NCI-H2227 (cell line): ENCODE measurements around the gene MAP3K5.
"Not testable (repeated sequence)": the region's sequence is repeated elsewhere in the genome, so short reads cannot be mapped to it uniquely, and the experiment has no call there.

Experiments used
- DNase-seq: peaks from one replicate; lab custom pipeline; 2025; ENCODE audit not compliant: unreplicated experiment; lab: John Stamatoyannopoulos, UW

Gene MAP3K5

DNA sequence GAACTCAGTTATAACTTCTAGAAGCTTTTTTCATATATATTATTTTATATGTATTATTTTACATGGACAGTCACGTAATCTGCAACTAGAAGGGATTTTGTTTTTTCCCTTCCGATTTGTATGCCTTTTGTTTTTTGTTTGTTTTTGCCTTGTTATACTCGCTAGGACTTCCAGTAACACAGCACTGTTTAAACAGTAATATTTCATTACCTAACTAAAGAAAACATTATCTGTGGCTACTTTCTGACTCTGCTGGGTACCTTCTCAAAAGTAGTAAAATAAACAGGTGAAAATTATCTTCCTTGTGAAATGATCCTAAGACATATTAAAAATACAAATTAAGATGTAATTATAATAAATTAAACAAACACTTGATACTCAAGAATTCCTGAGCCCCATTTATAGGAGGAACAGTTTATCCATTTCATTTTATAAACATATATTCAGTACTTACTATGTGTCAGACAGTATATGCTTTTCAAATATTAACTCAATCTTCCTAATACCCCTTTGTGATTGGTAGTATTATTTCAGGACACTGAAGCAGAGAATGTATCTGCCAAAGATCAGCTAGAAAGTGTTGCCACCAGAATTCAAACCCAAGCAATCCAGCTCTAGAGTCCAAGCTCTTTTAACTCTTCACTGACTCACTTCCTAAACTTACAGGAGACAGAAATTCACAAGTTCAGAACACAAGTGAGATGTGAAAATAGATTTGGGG is 65.3 kb downstream of the MAP3K5 start:
- DNase-seq = no peak

DNA sequence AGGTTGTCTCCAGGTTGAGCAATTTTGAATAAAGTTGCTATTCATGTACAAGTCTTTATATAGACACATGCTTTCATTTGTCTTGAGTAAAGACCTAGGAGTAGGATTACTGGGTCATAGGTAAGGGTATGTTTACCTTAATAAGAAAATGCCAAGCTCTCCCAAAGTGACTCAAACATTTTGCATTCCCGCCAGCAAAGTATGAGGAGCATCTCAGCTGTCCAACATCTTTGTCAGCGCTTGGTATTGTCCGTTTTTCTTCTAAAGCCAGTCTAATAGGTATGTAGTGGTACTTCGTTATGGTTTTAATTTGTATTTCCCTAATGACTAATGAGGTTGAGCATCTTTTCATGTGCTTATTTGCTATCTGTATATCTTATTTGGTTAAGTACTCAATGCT is 67.2 kb downstream of the MAP3K5 start:
- DNase-seq = no peak

DNA sequence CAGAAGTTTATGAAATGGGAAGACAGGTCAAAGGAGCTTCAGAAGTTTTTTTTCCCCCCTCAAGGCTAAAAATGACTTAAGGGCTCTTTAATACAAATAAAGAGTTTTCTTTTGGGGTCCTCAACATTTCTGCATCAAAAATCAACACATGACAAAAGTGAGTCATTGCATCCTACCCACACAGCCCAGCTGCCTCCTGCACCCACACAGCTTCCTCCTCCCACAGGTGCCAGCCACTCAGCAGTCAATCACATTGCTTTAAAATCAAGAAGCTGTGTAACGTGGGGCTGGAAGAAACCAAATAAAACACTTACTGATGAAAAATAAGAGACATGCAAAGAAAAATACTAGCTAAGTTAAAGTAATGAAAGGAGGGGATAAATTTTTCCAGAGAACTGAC is 68.5 kb downstream of the MAP3K5 start:
- no peak for DNase-seq

DNA sequence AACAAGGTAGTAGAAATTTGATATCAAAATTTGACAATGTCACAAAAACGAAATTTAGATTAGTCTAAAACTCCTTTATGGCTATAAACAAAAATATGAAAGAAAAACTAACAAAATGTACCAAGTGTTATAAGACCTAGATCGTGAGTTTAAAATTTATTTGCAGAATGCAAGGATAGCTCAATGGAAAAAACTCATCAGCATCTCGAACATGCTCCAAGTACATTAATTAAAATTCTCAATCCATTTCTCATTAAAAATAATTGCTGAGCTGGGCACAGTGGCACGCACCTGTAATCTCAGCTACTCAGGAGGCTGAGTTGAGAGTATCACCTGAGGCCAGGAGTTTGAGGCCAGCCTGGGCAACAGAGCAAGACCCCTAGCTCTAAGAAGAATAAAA is 70.8 kb downstream of the MAP3K5 start:
- DNase-seq = no peak

DNA sequence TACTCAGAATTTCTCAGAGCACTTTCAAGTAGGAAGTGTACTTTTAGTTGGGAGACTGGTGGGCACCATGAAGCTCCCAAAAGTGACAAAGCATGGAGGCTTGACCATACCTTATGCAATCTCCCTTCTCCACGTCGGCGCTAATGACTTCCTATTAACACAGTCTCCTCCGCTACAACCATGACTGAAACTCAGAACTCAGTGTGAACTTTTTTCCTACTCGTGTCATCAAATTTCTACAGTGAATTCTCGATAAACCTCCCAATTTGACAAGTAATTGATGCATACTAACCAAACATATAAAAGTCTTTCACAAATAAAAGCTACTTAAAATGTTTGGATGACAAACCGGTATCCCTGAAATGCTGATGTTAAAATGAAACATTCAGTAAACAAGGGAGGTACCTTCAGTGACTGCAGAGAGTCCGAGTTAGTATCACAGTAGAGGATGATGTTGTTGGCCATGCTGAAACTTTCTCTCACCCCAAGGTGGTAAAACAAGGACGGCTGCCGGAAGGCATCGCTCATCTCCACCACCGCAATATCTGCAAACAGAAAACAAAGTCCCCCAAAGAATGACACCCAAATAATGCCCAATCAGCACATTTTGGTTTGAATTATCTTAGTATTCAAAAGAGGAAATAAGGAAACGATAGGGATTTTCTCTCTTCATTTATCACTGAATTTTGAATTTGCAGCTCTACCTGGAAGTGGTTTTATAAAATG is 72.1 kb downstream of the MAP3K5 start:
- no peak for DNase-seq

DNA sequence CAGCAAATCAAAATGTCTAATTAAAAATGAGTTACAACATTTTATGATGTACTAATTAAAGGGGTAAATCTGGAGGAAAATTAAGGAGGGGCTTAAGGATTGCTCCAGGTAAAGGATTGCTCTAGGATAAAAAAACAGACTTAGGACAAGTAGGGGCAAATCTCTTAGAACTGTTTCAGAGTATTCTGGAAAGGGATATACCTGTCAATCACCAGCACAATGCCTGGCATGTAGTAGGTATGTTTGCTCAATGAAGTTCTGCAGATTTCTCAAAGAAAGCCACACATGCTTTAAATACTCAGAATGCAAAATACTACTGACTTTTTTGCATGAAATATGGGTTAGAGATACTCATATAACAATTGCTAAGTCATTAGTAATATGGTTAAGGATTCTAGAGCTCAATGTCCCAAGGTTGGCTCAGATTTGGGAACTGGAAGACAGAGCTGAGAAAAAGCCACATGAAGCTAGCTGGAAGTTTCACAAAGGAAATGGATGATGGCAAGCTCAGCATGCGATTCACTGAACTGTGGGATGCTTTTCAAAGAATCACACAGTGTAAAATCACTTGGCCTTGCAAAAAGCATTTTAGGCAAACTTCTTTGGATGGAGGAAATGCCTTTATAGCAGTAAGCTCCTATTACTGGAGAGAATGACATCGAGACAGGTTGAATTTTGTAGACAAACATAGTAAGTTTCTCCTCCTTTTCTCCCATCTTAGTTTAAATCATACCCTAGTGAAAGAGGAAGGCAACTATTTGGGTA is 72.8 kb downstream of the MAP3K5 start:
- no peak for DNase-seq

DNA sequence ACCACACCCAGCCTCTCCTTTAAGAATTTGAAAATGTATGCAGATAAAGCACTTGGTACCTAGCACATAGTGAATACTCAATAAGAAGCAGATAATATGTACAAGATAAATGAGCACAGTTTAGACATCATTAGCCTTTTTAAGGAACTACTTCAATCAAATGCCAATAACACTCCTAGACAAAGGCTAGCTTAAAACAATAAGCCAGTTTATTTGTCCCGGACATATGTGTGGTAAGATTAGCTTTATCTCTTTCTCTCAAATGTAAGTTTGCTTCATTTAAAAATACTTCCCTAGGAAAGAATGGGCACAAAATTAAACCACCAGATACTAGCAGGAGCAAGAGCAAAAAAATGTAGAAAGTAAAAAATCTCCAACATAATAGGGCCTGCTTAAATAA is 73.8 kb downstream of the MAP3K5 start:
- no peak for DNase-seq

DNA sequence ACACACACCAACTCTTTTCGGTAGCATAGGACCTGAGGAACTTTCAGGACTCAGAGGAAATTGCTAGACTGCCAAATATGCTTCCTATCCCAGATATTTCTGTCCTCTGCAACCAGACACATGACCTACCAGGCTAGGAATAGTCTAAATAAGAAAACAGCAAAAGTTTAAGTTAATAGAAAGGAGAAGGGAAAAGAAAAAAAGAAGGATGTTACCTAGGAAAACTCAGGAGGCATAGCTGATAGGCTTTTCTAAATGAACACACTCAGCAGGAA is 74.6 kb downstream of the MAP3K5 start:
- no peak for DNase-seq

DNA sequence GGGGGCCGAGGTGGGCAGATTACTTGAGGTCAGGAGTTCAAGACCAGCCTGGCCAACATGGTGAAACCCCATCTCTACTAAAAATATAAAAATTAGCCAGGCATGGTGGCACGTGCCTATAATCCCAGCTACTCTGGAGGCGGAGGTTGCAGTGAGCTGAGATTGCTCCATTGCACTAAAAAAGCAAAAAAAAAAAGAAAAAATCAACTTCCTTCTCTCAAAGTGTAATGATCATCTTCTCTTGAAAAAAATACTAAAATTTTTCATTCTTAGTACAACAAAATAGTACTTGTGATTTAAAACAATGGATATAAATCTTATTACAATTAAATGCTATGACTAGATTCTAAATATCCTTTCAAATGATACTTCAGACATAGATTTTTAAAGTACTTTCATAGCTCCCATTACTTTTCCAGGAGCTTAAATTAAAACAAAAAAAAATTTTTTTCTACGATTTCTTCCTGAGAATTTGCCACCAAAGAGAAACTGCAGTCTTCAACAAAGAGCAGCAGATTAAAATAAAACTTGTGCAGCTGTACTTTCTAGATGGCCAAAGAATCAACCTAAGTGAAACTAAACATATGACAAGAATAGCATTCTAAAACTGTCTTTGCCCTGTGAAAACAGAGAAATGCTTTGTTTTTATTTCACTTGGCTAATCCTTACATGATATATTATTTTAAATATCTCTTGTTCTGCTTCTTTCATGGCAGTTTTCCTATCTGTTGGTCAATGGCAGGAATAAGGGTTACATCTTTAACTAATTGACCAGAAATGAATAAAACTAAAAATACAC is 75.2 kb downstream of the MAP3K5 start:
- DNase-seq = no peak

DNA sequence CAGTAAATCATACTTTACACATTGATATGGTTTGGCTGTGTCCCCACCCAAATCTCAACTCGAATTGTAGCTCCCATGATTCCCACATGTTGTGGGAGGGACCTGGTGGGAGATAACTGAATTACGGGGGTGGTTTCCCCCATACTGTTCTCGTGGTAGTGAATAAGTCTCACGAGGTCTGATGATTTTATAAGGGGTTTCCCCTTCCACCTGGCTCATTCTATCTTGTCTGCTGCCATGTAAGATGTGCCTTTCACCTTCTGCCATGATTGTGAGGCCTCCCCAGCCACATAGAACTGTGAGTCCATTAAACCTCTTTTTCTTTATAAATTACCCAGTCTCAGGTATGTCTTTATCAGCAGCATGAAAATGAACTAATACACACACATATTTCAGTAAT is 79.6 kb downstream of the MAP3K5 start:
- not testable (repeated sequence) for DNase-seq

DNA sequence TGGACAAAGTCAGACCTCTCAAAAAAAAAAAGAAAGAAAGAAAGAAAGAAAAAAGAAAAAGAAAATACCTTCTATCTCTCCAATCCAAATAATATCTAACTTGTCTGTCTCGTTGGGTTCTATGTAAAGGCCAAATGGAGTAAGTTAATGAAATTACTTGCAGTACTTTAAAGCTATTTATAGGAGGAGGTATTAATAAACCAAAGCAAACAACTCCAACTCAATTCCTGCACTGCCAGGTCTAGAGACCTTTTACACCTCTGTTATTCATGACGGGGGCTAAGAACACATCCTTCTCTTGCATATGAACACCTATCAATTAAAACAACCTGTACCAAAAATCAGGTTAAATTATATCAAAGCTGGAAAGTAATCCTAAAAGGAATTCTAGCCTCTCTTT is 80.6 kb downstream of the MAP3K5 start:
- DNase-seq = no peak

DNA sequence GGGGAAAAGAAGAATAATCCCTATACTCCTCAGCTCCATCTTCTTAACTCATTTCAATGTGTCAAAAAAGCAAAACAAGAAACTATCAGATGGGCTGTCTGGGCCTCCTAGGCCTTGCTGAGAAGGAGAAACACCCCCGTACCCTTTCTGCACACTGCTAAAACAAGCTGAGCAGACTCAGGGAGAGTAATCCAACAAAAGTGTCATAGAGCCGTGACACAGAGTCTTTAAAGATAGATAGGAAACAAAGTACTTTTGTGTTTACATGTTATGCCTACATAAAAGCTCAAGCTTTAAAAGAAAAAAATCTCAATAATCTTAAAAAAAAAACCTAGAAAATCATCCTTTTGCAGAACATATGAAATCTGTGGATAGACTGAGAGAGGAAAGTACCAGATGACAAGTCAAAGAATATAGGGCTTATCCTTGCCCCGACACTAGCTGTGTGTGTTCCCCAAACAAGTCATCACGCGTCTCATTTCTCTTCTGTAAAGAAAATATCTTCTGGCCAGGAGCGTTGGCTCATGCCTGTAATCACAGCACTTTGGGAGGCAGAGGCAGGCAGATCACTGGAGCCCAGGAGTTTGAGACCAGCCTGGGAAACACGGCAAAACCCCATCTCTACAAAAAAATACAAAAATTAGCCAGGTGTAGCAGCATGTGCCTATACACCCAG is 81.3 kb downstream of the MAP3K5 start:
- no peak for DNase-seq

DNA sequence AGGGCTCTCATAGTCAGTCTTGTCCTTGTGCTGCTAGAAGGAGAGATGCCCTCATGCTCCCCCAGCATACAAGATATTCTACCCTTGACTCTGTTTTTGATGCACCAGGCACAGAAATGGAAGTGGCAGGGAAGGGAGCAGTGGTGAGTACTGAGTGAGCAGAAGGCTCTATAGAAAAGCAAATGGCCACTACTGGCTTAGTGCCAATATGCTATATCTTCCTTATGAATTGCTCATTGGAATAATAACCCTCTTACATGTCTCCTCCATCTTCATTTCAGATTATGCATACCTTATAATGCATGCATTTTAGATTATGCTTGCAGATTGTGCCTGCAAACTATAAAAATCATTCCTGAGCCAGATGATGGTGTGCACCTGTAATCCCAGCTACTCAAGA is 82.8 kb downstream of the MAP3K5 start:
- DNase-seq = no peak

DNA sequence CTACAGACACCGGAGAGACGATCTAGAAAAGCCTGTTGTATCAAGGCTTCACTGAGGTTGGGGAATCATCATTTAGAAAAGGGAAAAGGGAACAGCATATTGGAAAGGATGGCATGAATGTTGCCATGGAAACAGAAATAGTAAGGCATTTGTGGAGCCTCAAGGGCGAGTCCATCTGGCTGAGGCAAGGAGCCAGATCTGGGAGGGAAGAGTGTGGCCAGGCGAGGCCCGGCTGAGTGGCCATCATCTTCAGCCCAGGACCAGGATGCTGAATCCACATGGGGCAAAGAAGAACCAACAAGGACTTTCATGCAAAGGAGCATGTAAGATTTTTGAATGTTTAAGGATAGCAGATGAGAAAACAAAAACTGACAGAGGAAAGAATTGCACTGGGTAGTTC is 85.8 kb downstream of the MAP3K5 start:
- no peak for DNase-seq

DNA sequence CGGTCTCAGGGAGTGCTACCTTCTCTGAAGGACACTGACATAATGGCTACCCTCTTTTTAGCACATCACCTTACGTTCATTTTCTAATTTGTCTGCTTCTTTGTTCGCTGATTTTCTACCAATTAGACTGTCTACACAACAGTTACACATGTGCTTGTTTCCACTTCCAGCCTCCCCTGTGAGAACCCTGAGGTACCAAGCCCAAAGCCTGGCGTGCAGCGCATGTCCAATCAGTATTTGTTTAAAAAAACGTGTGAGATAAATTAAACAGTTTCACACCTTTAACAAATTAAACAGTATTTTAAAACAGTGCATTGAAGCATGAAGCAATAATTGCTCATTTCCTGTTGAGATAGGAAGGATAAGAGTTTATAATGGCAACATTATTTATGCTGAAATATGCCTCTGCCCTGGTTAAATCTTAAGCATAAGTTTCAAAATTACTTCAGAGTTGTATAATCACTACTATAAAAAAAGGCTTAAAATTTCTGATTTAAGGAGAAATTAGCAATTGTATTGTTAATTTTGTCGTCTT is 88.9 kb downstream of the MAP3K5 start:
- DNase-seq = no peak

DNA sequence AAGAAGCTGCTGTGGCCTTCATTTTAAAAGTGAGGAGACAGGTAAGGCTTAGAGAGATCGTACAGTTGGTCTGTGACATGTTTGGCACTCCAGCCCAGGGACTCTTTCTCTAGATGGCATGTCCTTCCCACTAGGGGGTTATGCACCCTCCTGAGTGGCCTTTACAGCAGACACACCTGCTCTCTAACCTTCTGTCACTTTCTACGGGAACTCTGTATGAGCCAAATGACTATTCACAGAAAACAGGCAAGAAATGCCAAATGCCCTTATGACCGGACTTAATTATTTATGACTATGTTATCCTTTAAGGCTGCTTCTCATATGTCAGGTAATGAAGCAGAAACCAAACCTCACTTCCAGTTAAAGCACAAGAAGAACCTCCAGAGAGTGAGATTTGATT is 91.2 kb downstream of the MAP3K5 start:
- DNase-seq = no peak

DNA sequence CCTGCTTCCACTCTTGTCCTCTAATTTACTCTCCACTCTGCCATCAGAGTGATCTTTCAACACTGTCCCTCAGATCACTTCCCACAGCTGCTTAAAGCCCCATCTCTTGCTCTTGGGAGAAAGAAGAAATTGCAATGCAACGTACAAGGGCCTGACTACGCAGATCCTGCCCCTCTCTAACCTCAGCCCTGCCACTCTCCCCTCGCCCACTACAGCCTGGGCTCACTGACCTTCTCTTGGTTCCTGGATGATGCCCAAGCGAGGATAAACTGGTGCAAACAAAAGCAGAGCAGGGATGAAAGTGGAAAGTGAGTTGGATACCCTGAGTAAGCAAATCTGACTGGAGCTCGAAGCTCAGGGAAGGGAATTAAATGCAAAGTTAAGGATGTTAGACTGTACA is 92.9 kb downstream of the MAP3K5 start:
- DNase-seq = no peak

DNA sequence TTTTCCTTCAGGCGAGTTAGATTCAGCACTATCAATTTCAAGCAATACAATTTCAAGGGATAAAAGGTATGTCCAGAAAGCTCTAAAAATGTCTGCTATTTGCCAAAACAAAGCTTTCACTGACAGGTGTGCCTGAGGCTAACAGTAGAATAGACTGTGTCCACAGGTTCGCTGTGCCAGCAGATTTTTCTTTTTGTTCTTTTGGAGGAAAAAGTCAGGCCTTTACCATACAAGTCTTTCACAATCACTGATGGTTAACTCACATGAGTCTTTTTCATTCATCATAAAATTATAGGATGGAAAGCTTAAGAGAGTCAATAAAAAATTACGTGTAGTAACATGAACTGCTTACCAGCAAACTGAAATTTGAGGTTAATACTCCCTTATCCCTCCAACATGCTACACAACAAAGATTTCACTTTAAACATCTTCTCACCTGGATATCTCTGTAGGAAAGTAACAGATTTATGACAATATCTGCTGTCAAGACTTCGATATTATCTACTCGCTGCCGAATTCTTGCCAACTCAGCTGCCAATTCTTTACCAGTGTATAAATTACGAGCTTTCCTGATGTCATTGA is 95.4 kb downstream of the MAP3K5 start:
- DNase-seq = no peak

DNA sequence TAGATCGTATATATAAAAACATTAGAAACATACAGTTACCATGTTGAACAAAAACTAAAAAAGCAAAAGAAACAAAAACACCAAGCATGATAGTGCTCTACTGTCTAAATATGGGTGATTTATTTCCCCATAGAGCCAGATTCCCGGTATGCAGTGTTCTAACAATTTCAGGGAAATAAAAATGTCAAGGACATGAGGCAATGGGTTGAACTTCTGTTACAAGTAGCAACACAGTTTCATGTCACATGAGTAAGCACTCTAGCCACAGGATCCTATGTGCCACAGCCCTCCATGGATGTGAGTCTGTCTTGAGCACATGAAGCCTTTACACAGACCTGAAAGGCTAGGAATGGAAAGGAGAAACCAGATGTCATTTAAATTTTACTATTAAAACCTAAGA is 96.0 kb downstream of the MAP3K5 start:
- DNase-seq = no peak

DNA sequence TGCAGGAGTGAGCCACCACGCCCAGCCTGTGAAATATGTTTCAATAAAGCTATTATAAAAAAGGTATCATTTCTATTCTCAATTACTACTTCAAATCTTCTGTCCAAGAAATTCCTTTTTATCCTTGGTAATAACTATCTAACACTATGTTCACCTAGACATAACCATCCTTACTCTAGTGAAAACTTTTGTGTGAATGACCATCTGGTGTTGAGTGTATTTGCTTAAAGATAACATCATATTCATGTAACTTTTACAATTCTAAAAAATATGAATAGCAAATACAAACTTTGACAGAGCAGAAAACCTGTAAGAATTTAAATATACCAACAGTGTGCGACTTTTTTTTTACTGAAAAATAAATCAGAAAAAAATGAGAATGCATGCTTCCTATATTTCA is 96.9 kb downstream of the MAP3K5 start:
- DNase-seq = no peak
